ENCODE results near the gene MSL2.
"Not testable (repeated sequence)": the region's sequence is repeated elsewhere in the genome, so short reads cannot be mapped to it uniquely, and the experiment has no call there.

The MSL2 gene

GRCh38 chr3:136192831-136193230, 3.3 kb downstream of the MSL2 start:
- DNase-seq: no peak

- DNase-seq: not testable (repeated sequence)
Measured at GRCh38 chr3:136192195-136192594, 3.9 kb downstream of the MSL2 start.

GRCh38 chr3:136189859-136190617, 6.1 kb downstream of the MSL2 start:
- no peak for DNase-seq

GRCh38 chr3:136189043-136189442, 7.1 kb downstream of the MSL2 start:
- no peak for DNase-seq

- no peak for DNase-seq
Measured at GRCh38 chr3:136187868-136188267, 8.3 kb downstream of the MSL2 start.

- DNase-seq: no peak
Measured at GRCh38 chr3:136186846-136187245, 9.3 kb downstream of the MSL2 start.

GRCh38 chr3:136186344-136186743, 9.8 kb downstream of the MSL2 start:
- no peak for DNase-seq

GRCh38 chr3:136184703-136185102, 11.4 kb downstream of the MSL2 start:
- no peak for DNase-seq

GRCh38 chr3:136181741-136182140, 14.4 kb downstream of the MSL2 start:
- DNase-seq: no peak

- no peak for DNase-seq
Measured at GRCh38 chr3:136177876-136178275, 18.3 kb downstream of the MSL2 start.

GRCh38 chr3:136173939-136174490, 22.1 kb downstream of the MSL2 start:
- no peak for DNase-seq

GRCh38 chr3:136171097-136171542, 25.0 kb downstream of the MSL2 start:
- DNase-seq: no peak

GRCh38 chr3:136168236-136168635, 27.9 kb downstream of the MSL2 start:
- DNase-seq: not testable (repeated sequence)

- no peak for DNase-seq
Measured at GRCh38 chr3:136166507-136166906, 29.6 kb downstream of the MSL2 start.

GRCh38 chr3:136163607-136164006, 32.5 kb downstream of the MSL2 start:
- DNase-seq: not testable (repeated sequence)

GRCh38 chr3:136162322-136162721, 33.8 kb downstream of the MSL2 start:
- no peak for DNase-seq

GRCh38 chr3:136161516-136161915, 34.6 kb downstream of the MSL2 start:
- no peak for DNase-seq

- DNase-seq: no peak
Measured at GRCh38 chr3:136152963-136153362, 43.2 kb downstream of the MSL2 start.

- DNase-seq: no peak
Measured at GRCh38 chr3:136152176-136152843, 43.8 kb downstream of the MSL2 start.

GRCh38 chr3:136151219-136151618, 44.9 kb downstream of the MSL2 start:
- no peak for DNase-seq

GRCh38 chr3:136149667-136150066, 46.5 kb downstream of the MSL2 start:
- no peak for DNase-seq

GRCh38 chr3:136146981-136147729, 49.0 kb downstream of the MSL2 start:
- DNase-seq: no peak

GRCh38 chr3:136144397-136144796, 51.7 kb downstream of the MSL2 start:
- DNase-seq: not testable (repeated sequence)

Measured in activated CD8-positive, alpha-beta memory T cell treated with anti-CD3 and anti-CD28 coated beads for 24 hours (primary cell).